Fibroblast of pulmonary artery (primary cell): ENCODE results near the gene FBXO47.

Experiments
- DNase-seq: peaks from one replicate; pipeline ENCODE4 v3.0.0-alpha.2; 2010; ENCODE audit warnings: low read depth
- H3K4me3 ChIP-seq: replicated peaks from 2 replicates; pipeline ENCODE4 v1.5.1; 2011; ENCODE audit warnings: low read depth, mild to moderate bottlenecking, control low read depth, low read length, moderate library complexity
- TF ChIP-seq, protein P1 (sequence below): IDR thresholded peaks from 2 replicates; pipeline ENCODE4 v1.5.1; 2011; ENCODE audit warnings: mild to moderate bottlenecking, control low read depth, low read length, inconsistent platforms; ENCODE audit errors: missing control alignments

The FBXO47 gene

DNA sequence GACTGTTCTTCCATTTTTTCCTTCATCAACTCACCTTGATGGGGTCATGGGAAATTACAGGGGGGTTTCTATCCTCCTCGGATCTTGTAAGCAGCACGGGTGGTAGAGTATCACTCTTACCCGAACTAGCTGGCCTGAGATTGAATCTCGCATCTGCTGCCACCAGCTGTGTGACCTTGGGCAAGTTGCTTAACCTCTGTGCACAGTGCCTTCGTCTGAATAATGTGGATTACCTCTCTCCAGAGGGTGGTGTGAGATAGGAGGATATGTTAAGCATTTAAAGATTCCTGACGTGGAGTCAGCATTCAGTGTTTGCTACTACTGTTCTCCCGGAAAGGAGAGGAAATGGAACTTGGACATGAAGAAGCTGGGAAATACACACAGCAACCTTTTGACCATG is 72.9 kb downstream of the FBXO47 start:
- TF ChIP-seq, protein P1, sequence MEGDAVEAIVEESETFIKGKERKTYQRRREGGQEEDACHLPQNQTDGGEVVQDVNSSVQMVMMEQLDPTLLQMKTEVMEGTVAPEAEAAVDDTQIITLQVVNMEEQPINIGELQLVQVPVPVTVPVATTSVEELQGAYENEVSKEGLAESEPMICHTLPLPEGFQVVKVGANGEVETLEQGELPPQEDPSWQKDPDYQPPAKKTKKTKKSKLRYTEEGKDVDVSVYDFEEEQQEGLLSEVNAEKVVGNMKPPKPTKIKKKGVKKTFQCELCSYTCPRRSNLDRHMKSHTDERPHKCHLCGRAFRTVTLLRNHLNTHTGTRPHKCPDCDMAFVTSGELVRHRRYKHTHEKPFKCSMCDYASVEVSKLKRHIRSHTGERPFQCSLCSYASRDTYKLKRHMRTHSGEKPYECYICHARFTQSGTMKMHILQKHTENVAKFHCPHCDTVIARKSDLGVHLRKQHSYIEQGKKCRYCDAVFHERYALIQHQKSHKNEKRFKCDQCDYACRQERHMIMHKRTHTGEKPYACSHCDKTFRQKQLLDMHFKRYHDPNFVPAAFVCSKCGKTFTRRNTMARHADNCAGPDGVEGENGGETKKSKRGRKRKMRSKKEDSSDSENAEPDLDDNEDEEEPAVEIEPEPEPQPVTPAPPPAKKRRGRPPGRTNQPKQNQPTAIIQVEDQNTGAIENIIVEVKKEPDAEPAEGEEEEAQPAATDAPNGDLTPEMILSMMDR, result no peak
- no peak overlapping the region for H3K4me3 ChIP-seq
- DNase-seq, result no peak

DNA sequence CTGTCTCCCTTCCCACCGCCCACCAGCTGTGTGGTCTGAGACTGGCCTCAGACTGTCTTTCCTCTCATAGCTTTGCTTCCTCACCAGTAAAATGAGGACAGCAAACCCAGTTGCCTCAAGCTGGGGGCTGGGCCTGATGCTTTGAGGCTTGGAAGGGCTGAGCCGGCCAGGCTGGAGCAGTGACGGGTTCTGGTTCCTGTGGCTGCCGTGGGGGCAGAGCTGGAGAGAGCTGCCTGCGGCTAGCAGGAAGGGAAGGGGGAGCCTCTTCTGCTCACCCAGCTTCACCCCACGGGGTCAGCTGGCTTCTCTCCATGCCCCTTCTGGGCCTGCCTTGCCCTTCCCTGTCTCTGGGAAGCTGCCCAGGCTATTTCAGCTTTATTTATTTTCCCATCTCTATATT is 73.6 kb downstream of the FBXO47 start:
- H3K4me3 ChIP-seq, result no peak overlapping the region
- no peak for DNase-seq
- TF ChIP-seq, protein P1, result no peak

DNA sequence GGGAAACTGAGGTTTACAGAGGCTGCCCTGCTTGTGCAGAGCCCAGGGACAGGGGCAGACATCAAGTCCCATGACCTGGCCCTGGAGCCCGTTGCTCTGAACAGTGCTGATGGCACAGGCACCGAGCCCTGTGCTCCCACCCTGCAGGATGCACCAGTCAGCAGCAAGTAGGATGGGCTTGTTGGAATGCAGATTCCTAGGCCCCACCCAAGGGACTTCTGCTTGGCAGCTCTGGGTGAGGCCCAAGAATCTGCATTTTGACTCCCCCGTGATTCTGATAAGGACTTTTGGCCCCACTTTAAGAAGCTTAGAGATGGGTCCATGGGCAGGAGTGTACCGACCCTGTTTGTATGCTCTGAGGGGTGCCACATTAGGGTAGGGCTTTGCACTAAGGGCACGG is 74.1 kb downstream of the FBXO47 start:
- TF ChIP-seq, protein P1, result no peak
- no peak overlapping the region for H3K4me3 ChIP-seq
- DNase-seq, result no peak

DNA sequence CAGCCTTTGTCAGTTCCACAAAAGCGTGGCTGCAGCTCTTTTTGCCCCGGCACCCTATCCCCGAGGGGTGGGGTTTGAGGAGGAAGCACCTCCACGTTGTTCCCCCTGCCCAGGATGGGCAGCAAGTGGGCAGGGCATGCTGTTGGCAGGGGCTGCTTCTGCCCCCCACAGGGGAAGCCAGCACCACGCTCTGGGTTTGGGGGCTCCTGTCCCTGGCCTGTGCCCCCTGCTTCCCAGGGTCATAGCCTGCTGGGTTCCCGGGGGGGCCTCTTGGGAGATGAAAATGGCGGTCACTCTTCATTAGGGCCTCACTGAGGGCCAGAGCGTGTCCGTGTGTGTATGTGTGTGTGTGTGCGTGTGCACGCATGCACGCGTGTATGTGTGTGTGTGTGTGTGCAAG is 74.6 kb downstream of the FBXO47 start:
- no peak overlapping the region for H3K4me3 ChIP-seq
- TF ChIP-seq, protein P1, result no peak
- DNase-seq, result no peak

DNA sequence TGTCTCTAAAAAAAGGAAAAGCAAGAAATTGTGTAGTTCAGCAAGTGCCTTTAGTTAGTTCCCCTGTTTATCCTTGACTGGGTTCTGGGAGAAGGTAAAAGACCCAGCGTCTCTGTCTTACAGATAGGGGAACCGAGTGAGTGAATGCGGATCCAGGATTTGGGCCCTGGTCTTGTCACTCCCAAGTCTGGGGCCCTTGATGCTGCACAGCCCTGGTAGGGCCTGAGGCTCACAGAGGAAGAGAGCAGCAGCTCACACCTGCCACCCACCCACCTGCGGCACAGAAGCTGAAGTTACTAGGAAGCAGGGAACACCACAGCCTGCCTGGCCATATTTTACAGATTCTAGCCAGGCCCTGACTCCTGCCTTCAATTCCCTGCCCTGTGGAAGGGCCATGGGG is 75.1 kb downstream of the FBXO47 start:
- TF ChIP-seq, protein P1, result no peak
- no peak overlapping the region for H3K4me3 ChIP-seq
- no peak for DNase-seq

DNA sequence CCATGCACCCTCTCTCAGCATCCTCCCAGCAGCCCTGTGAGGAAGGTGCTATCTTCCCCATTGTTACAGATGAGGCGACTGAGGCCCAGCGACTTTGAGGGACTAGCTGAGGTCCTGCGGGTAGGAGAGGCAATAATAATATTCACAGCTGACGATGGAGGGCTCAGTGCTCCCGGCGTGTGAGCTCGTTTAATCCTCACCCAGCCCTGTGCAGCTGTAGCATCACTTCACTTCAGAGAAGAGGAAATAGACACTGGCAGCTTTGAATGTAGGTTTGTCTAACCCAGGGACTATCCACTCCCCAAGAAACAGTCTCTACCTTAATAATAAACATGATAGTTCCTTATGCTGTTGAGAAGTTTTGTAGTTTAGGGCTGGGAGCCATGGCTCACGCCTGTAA is 75.8 kb downstream of the FBXO47 start:
- TF ChIP-seq, protein P1, result no peak
- H3K4me3 ChIP-seq, result no peak overlapping the region
- no peak for DNase-seq

DNA sequence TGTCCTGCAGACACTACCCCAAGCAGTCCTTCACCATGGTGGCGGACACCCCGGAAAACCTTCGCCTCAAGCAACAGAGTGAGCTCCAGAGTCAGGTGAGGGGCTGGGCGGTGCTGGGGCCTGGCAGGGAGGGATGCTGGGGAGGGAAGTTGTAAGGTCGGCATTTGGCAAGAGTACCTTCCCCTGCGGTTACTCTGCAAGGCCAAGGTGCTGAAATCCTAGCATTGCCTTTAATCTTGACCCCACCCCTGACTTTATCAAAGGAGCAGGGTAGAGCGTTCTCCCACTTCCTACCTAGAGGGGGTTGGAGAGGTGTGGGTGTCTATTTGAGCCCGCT is 76.8 kb downstream of the FBXO47 start:
- no peak for DNase-seq
- no peak overlapping the region for H3K4me3 ChIP-seq
- TF ChIP-seq, protein P1, result no peak
